ENCODE measurements around the gene SASS6.

DNA sequence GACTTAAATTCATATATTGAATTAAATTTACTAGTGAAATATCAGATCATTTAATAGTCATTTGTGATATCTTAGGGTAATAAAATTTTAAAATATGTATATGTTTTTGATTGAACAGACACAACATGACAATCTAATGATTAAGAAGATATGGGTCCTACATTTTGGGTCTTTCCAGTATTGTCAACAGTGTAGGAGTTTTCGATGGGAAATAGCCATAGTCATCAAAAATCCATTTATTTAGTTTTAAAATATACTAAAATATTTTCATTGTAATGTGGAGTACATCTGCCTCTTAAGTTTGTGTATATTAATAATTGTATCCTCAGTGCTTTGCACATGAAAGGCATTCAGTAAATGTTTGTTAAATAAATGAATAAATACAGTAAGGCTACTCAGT is 14.2 kb upstream of the SASS6 start:
- TF ChIP-seq, protein P1, sequence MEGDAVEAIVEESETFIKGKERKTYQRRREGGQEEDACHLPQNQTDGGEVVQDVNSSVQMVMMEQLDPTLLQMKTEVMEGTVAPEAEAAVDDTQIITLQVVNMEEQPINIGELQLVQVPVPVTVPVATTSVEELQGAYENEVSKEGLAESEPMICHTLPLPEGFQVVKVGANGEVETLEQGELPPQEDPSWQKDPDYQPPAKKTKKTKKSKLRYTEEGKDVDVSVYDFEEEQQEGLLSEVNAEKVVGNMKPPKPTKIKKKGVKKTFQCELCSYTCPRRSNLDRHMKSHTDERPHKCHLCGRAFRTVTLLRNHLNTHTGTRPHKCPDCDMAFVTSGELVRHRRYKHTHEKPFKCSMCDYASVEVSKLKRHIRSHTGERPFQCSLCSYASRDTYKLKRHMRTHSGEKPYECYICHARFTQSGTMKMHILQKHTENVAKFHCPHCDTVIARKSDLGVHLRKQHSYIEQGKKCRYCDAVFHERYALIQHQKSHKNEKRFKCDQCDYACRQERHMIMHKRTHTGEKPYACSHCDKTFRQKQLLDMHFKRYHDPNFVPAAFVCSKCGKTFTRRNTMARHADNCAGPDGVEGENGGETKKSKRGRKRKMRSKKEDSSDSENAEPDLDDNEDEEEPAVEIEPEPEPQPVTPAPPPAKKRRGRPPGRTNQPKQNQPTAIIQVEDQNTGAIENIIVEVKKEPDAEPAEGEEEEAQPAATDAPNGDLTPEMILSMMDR (IDR thresholded peaks at IDR 0.05 in 2 of 3, conservative IDR thresholded peaks at IDR 0.05 in 1 of 3; ENCODE audit: insufficient read depth in 2 of 3, low read depth in 1 of 3, low read length in 3 of 3): no peak
- no peak for TF ChIP-seq RFX1 (IDR thresholded peaks at IDR 0.05)
- no peak for TF ChIP-seq CBX8 (IDR thresholded peaks at IDR 0.05; ENCODE audit: borderline replicate concordance, extremely low read depth, low read depth, low read length, poor library complexity, severe bottlenecking)
- no peak for TF ChIP-seq KAT8 (IDR thresholded peaks at IDR 0.05; ENCODE audit: low read depth)
- no peak for TF ChIP-seq ZEB2 (IDR thresholded peaks at IDR 0.05)
- no peak for TF ChIP-seq ZNF239 (CRISPR knock-in tag; IDR thresholded peaks at IDR 0.05)
- no peak for TF ChIP-seq NR2F6 (CRISPR knock-in tag; IDR thresholded peaks at IDR 0.05)
- TF ChIP-seq ELF1 (tag; IDR thresholded peaks at IDR 0.05): no peak

Measured in K562 (cell line).